Measurements from ENCODE around the gene SERPINB6. TPM values are rescaled to one million over a fixed set of nuclear protein-coding genes. Genes with fewer than 3 reads are reported as not detected.

The SERPINB6 gene
- total RNA-seq, 4 donors from 2014 or later, result 130 to 185 (median 155) TPM

DNA sequence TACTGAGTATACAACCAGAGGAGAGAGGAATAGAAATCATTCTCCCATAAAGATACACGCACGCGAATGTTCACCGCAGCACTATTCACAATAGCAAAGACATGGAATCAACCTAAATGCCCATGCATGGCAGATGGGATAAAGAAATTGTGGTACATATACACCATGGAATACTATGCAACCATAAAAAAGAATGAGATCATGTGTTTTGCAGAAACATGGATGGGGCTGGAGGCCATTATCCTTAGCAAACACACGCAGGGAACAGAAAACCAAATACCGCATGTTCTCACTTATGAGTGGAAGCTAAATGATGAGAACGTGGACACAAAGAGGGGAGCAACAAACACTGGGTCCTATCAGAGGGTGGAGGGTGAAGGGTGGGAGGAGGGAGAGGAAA is 3.4 kb downstream of the SERPINB6 start:
- Histone ChIP-seq H3K4me1 (peaks cover 0 to 65% (median 18%) of the 10 kb centered on the region in 4 donors), H3K9me3 (no peaks in the 10 kb centered on the region), H3K27ac (no peak overlapping the region), H3K4me3 (no peak overlapping the region), H3K27me3 (no peaks in the 10 kb centered on the region), H3K36me3 (no peaks in the 10 kb centered on the region)
- 82 to 85% methylated on average over 7 of the region's 7 CpGs for WGBS, 2 donors
- DNase-seq (ENCODE audit: low spot score in 2 of 2), result no peak
- TF ChIP-seq, protein P1, sequence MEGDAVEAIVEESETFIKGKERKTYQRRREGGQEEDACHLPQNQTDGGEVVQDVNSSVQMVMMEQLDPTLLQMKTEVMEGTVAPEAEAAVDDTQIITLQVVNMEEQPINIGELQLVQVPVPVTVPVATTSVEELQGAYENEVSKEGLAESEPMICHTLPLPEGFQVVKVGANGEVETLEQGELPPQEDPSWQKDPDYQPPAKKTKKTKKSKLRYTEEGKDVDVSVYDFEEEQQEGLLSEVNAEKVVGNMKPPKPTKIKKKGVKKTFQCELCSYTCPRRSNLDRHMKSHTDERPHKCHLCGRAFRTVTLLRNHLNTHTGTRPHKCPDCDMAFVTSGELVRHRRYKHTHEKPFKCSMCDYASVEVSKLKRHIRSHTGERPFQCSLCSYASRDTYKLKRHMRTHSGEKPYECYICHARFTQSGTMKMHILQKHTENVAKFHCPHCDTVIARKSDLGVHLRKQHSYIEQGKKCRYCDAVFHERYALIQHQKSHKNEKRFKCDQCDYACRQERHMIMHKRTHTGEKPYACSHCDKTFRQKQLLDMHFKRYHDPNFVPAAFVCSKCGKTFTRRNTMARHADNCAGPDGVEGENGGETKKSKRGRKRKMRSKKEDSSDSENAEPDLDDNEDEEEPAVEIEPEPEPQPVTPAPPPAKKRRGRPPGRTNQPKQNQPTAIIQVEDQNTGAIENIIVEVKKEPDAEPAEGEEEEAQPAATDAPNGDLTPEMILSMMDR (IDR thresholded peaks at IDR 0.05), result no peak
- TF ChIP-seq EP300 (IDR thresholded peaks at IDR 0.05) (no peak), POLR2A (IDR thresholded peaks at IDR 0.05) (no peak)

DNA sequence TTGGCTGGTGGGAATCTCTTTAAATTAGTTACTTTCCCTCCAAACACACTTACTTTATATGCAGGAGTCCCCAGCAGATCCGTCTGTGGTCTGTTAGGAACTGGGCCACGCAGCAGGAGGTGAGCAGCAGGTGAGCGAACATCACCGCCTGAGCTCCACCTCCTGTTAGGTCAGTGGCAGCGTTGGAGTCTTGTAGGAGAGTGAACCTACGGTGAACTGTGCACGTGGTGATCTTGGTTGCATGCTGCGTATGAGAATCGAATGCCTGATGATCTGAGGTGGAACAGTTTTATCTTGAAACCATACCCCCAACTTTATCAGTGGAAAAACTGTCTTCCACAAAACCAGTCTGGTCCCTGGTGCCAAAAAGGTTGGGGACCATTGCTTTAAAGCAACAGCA is 5.0 kb downstream of the SERPINB6 start:
- Histone ChIP-seq H3K27me3 (no peaks in the 10 kb centered on the region), H3K4me1 (peaks cover 0 to 74% (median 23%) of the 10 kb centered on the region in 4 donors), H3K4me3 (no peak overlapping the region), H3K9me3 (no peaks in the 10 kb centered on the region), H3K27ac (peak overlapping the region in 1 of 4 donors; percentile 11), H3K36me3 (no peaks in the 10 kb centered on the region)
- TF ChIP-seq EP300 (IDR thresholded peaks at IDR 0.05), result no peak
- no peak for TF ChIP-seq POLR2A (IDR thresholded peaks at IDR 0.05)
- TF ChIP-seq, protein P1 (IDR thresholded peaks at IDR 0.05), result no peak
- no peak for DNase-seq (ENCODE audit: low spot score in 2 of 2)
- WGBS, 2 donors, result 77 to 85% methylated on average over 9 of the region's 9 CpGs

DNA sequence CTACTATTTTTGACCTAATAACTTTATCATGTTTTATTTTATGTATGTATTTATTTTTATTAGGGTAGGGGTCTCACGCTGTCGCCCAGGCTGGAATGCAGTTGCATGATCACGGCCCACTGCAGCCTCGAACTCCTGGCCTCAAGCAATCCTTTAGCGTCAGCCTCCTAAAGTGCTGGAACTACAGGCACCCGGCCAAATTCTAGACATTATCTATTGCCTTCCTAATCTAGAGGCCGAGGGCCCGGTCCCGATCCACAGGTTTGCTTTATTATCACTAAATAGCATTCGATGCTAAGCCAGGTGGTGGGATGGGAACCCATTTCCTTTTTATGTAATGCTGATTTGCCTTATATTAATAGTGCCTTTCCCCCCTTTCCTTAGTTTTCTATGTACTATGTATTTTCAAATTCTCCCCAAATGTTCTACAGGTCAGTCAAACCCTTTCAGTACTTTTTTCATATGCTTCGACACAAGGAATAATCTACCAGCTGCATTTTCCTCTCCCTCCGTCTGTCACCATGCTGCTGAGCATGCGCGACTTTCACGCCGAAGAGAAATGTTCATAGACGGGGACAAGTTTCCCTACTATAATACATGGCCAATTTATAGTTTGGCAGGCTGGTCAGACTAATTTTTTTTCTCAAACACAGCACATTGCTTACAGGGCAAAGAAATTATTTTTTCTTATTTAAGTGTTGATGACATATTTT is 6.4 kb downstream of the SERPINB6 start:
- Histone ChIP-seq H3K27ac (no peak overlapping the region), H3K36me3 (no peaks in the 10 kb centered on the region), H3K4me3 (no peak overlapping the region), H3K9me3 (no peaks in the 10 kb centered on the region), H3K27me3 (no peaks in the 10 kb centered on the region), H3K4me1 (peaks cover 0 to 82% (median 27%) of the 10 kb centered on the region in 4 donors)
- TF ChIP-seq POLR2A (IDR thresholded peaks at IDR 0.05) (no peak), EP300 (IDR thresholded peaks at IDR 0.05) (no peak)
- TF ChIP-seq, protein P1 (IDR thresholded peaks at IDR 0.05), result no peak
- DNase-seq (ENCODE audit: low spot score in 2 of 2), result no peak
- WGBS, 2 donors, result 91 to 92% methylated on average over 17 of the region's 17 CpGs

DNA sequence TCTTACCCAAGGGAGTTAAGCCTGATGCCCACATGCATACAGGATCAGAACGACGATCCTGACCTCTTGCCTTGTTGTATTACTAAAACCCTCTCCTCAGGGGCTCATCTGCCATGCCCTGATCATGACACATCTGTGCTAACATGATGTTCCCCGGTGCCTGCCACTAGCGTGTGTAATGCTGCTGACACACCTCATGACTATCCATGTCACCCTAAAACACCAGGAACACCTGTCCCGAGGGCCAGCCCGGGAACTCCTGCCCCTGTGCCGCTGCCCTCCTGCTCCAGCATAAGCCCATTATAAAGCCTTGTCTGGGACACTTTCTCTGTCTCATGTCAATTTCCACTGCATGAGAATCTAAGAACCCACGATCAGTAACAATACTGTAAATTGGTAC is 7.6 kb downstream of the SERPINB6 start:
- no peaks in the 10 kb centered on the region for H3K27me3 ChIP-seq

DNA sequence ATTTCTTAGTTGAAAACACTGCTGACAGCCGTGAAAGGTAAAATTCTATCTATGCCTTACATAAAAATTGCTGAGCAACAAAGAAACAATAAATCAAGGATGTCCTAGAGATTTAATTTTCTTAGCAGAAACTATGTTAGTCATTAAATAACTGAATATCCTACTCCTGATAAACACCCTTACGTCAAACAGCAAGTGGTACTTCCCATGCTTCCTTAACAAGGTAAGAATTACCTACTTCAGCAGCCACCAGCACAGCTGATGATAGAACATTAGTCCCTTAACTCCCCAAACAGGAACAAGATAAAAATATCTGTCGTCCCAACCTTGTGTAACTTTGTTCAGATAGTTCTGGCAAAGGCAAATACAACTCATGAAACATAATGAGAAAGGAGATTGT is 8.7 kb downstream of the SERPINB6 start:
- Histone ChIP-seq H3K4me3 (no peak overlapping the region), H3K9me3 (no peaks in the 10 kb centered on the region), H3K4me1 (peaks cover 0 to 88% (median 31%) of the 10 kb centered on the region in 4 donors), H3K27me3 (no peaks in the 10 kb centered on the region), H3K36me3 (peaks cover 0 to 10% (median 0%) of the 10 kb centered on the region in 3 donors), H3K27ac (peak overlapping the region in 3 of 4 donors; percentile 46 to 75 (median 66))
- DNase-seq (ENCODE audit: low spot score in 2 of 2), result no peak
- WGBS, 2 donors, result 71 to 87% methylated on average over 3 of the region's 3 CpGs
- TF ChIP-seq, protein P1 (IDR thresholded peaks at IDR 0.05), result no peak
- no peak for TF ChIP-seq POLR2A (IDR thresholded peaks at IDR 0.05)
- TF ChIP-seq EP300 (IDR thresholded peaks at IDR 0.05), result no peak

More for the DNA sequence above, 7.6 kb downstream of the SERPINB6 start:
- DNase-seq (ENCODE audit: low spot score in 2 of 2), result no peak
- no peaks in the 10 kb centered on the region for H3K9me3 ChIP-seq
- peaks cover 0 to 85% (median 27%) of the 10 kb centered on the region in 4 donors for H3K4me1 ChIP-seq
- TF ChIP-seq, protein P1 (IDR thresholded peaks at IDR 0.05), result no peak
- TF ChIP-seq POLR2A (IDR thresholded peaks at IDR 0.05) (no peak), EP300 (IDR thresholded peaks at IDR 0.05) (no peak)
- H3K27ac ChIP-seq, result no peak overlapping the region
- no peak overlapping the region for H3K4me3 ChIP-seq
- 91 to 93% methylated on average over 8 of the region's 8 CpGs for WGBS, 2 donors
- H3K36me3 ChIP-seq, result peaks cover 0 to 2% (median 0%) of the 10 kb centered on the region in 3 donors

Measured in tibial nerve (tissue), 4 donors.